ENCODE results near the gene CSTPP1. TPM values are rescaled to one million over a fixed set of nuclear protein-coding genes. Genes with fewer than 3 reads are reported as not detected.
A peak's percentile ranks its signal among the peaks of the same experiment; 100 is the strongest.

CSTPP1 gene
- total RNA-seq, result 10 to 100 TPM; 16.2 to 17.8 (median 16.9) TPM
- total RNA-seq (2013), result 15.4 TPM

DNA sequence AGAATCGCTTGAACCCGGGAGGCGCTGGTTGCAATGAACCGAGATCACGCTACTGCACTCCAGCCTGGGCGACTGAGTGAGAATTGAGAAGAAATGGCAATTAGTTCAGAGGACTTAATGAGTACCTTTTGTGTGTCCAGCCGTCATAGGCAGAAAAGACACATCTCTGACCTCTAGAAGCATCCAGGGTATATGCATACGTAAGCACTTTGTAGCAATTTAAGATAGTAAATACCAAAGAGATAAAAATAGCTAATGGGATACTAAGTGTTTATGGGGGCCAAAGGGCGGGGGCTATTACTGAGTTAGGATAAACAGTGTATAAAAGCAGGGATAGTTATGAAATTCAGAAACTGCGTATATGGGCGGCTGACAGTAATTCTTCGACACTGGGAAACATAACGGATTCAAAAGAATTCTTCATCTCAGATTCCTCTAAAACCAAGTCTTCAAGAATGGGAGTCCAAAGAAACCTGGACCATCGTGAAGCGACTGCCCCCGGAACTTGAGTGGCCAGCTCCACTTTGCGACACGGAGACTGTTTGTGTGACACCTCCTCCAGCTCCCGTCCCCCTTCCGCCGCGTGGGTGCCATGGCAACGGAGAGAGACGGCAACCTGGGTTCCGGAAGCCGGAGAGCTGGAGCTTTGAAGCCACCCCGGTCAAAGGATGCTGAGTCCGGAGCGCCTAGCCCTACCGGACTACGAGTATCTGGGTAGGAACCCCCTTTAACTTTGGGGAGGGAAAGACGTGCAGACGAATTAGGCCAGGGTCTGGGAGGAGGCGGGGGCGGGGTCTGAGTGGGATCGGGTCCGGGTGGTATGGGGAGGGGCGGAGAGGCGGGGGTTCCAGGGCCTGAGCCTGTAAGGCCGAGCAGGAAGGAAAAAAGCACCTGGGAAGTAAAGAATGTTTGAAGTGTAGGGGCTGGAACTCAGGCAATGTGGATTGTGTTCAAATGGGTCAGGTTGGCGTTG lies at the start of gene CSTPP1:
Gene CSTPP1, plus strand, starts transcription at position 624 of the 973 bp plus-strand sequence. Its CDS starts 45 bp downstream, at position 669.
- Mint-ChIP-seq H3K27ac (peak within 1 kb of the TSS; percentile 90 to 92), H3K27me3 (ENCODE audit: low read depth in 2 of 2) (peaks cover 5 to 9% of the 10 kb centered on the region in 2 donors), H3K36me3 (no peaks in the 10 kb centered on the region), H3K9me3 (no peaks in the 10 kb centered on the region), H3K4me1 (peaks cover 12 to 25% of the 10 kb centered on the region in 2 donors), H3K4me3 (peak within 1 kb of the TSS; percentile 95)
- H3K4me3 ChIP-seq (ENCODE audit: low read length), result peak within 1 kb of the TSS; percentile 62
- peaks cover 2% of the 10 kb centered on the region for H3K27me3 ChIP-seq (ENCODE audit: control insufficient read depth, insufficient read depth, low read length)
- 24% methylated on average over 41 of the region's 41 CpGs for WGBS (ENCODE audit: insufficient coverage)
- TF ChIP-seq, protein P1, sequence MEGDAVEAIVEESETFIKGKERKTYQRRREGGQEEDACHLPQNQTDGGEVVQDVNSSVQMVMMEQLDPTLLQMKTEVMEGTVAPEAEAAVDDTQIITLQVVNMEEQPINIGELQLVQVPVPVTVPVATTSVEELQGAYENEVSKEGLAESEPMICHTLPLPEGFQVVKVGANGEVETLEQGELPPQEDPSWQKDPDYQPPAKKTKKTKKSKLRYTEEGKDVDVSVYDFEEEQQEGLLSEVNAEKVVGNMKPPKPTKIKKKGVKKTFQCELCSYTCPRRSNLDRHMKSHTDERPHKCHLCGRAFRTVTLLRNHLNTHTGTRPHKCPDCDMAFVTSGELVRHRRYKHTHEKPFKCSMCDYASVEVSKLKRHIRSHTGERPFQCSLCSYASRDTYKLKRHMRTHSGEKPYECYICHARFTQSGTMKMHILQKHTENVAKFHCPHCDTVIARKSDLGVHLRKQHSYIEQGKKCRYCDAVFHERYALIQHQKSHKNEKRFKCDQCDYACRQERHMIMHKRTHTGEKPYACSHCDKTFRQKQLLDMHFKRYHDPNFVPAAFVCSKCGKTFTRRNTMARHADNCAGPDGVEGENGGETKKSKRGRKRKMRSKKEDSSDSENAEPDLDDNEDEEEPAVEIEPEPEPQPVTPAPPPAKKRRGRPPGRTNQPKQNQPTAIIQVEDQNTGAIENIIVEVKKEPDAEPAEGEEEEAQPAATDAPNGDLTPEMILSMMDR (IDR thresholded peaks at IDR 0.05), result no peak
- intact Hi-C loops (cut with micrococcal nuclease), result loop anchor here (2.0 kb wide), 1 partner anchor 312 kb away; the partner anchor contains the start of gene ACP2
- peak within 1 kb of the TSS; percentile 54 for H3K27ac ChIP-seq (ENCODE audit: low read length)
- no peaks in the 10 kb centered on the region for H3K36me3 ChIP-seq (ENCODE audit: control insufficient read depth, insufficient read depth, low read length)
- peak; percentile 94 to 99 (median 98) for ATAC-seq
- peak; percentile 88 to 97 for DNase-seq
- no peaks in the 10 kb centered on the region for H3K9me3 ChIP-seq (ENCODE audit: control insufficient read depth, insufficient read depth, low read length)
- peaks cover 15% of the 10 kb centered on the region for H3K4me1 ChIP-seq (ENCODE audit: control insufficient read depth, insufficient read depth, low read length)

- Mint-ChIP-seq H3K36me3 (no peaks in the 10 kb centered on the region), H3K27ac (no peak overlapping the region), H3K9me3 (no peaks in the 10 kb centered on the region), H3K4me1 (no peaks in the 10 kb centered on the region), H3K4me3 (no peak overlapping the region), H3K27me3 (ENCODE audit: low read depth in 2 of 2) (peaks cover 7 to 19% of the 10 kb centered on the region in 2 donors)
- H3K4me3 ChIP-seq (ENCODE audit: low read length), result no peak overlapping the region
- no peak overlapping the region for H3K27ac ChIP-seq (ENCODE audit: low read length)
- intact Hi-C loops (cut with micrococcal nuclease), result loop anchor here (1.0 to 5.0 kb wide), 4 partner anchors 265 to 964 kb away; no protein-coding TSS in a partner anchor
- ATAC-seq (no peak), DNase-seq (no peak)
- H3K36me3 ChIP-seq (ENCODE audit: control insufficient read depth, insufficient read depth, low read length), result no peaks in the 10 kb centered on the region
- H3K4me1 ChIP-seq (ENCODE audit: control insufficient read depth, insufficient read depth, low read length), result no peaks in the 10 kb centered on the region
- H3K9me3 ChIP-seq (ENCODE audit: control insufficient read depth, insufficient read depth, low read length), result no peaks in the 10 kb centered on the region
- TF ChIP-seq, protein P1 (IDR thresholded peaks at IDR 0.05), result no peak
- H3K27me3 ChIP-seq (ENCODE audit: control insufficient read depth, insufficient read depth, low read length), result no peaks in the 10 kb centered on the region
- WGBS (ENCODE audit: insufficient coverage), result 90% methylated on average over 5 of the region's 5 CpGs
These were observed 47.9 kb upstream of the CSTPP1 start for GRCh38 chr11:46888636-46889035.

DNA sequence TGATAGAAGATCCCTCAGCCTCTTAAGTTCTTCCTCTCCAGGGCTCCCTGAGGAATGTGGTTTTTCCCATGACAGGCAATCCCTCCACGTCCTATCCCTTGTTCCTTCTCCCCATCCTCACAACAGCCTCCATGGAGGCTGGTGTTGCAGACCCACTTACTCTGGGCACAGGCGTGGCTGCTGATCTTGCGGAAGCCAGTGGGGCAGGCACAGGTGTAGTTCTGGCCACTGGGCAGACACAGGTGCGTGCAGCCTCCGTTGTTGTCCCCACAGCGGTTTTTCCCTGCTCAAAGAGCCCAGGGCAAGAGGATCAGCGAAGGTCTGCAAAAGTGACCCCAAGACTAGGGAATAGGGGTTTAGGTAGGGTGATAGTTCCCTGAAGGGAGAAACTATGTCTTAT lies 47.3 kb upstream of the CSTPP1 start:
- Histone ChIP-seq H3K9me3 (ENCODE audit: control insufficient read depth, insufficient read depth, low read length) (no peaks in the 10 kb centered on the region), H3K36me3 (ENCODE audit: control insufficient read depth, insufficient read depth, low read length) (no peaks in the 10 kb centered on the region), H3K27ac (ENCODE audit: low read length) (no peak overlapping the region), H3K27me3 (ENCODE audit: control insufficient read depth, insufficient read depth, low read length) (no peaks in the 10 kb centered on the region), H3K4me1 (ENCODE audit: control insufficient read depth, insufficient read depth, low read length) (no peaks in the 10 kb centered on the region), H3K4me3 (ENCODE audit: low read length) (no peak overlapping the region)
- no peak overlapping the region for H3K4me3 Mint-ChIP-seq
- H3K27me3 Mint-ChIP-seq (ENCODE audit: low read depth in 2 of 2), result peaks cover 7 to 19% of the 10 kb centered on the region in 2 donors
- DNase-seq, result no peak
- no peaks in the 10 kb centered on the region for H3K4me1 Mint-ChIP-seq
- no peaks in the 10 kb centered on the region for H3K9me3 Mint-ChIP-seq
- TF ChIP-seq, protein P1 (IDR thresholded peaks at IDR 0.05), result no peak
- H3K36me3 Mint-ChIP-seq, result no peaks in the 10 kb centered on the region
- WGBS (ENCODE audit: insufficient coverage), result 82% methylated on average over 7 of the region's 7 CpGs
- intact Hi-C loops (cut with micrococcal nuclease), result loop anchor here (1.0 to 5.0 kb wide), 4 partner anchors 264 to 963 kb away; no protein-coding TSS in a partner anchor
- no peak overlapping the region for H3K27ac Mint-ChIP-seq
- ATAC-seq, result no peak
